Measurements from ENCODE around the gene BCO2.

Gene BCO2

GRCh38 chr11:112163875-112164685 is 11.2 kb upstream of the BCO2 start, which contains the start of gene IL18:
Gene IL18 (minus strand): TSS chr11:112164094. CDS start chr11:112155053, 9,041 bp downstream.
- H3K4me2 ChIP-seq, result no peak within 1 kb of the TSS
- no peak within 1 kb of the TSS for H3K4me3 ChIP-seq (IDR thresholded peaks at IDR 0.05; ENCODE audit: insufficient read depth, low read depth, low read length)
- no peak within 1 kb of the TSS for H3K27ac ChIP-seq
- peaks cover 2% of the 10 kb centered on the region for H3K4me1 ChIP-seq (ENCODE audit: low read depth, poor library complexity, severe bottlenecking)
- no peaks in the 10 kb centered on the region for H3K27me3 ChIP-seq (ENCODE audit: insufficient read depth, low read depth)
- no peaks in the 10 kb centered on the region for H3K79me2 ChIP-seq (ENCODE audit: insufficient read depth, low read depth)
- TF ChIP-seq CTCF (conservative IDR thresholded peaks at IDR 0.05; ENCODE audit: low read depth, low read length), result no peak
- H3K9ac ChIP-seq, result no peak within 1 kb of the TSS
- H3K36me3 ChIP-seq (ENCODE audit: insufficient read depth), result no peaks in the 10 kb centered on the region
- no peak within 1 kb of the TSS for H2AFZ ChIP-seq (ENCODE audit: low read depth)
- H4K20me1 ChIP-seq (ENCODE audit: insufficient read depth), result no peaks in the 10 kb centered on the region

GRCh38 chr11:112165049-112165448 is 10.3 kb upstream of the BCO2 start:
- Histone ChIP-seq H4K20me1 (ENCODE audit: insufficient read depth) (no peaks in the 10 kb centered on the region), H3K4me3 (IDR thresholded peaks at IDR 0.05; ENCODE audit: insufficient read depth, low read depth, low read length) (no peak overlapping the region), H2AFZ (ENCODE audit: low read depth) (no peak overlapping the region), H3K4me2 (no peak overlapping the region), H3K79me2 (ENCODE audit: insufficient read depth, low read depth) (no peaks in the 10 kb centered on the region), H3K27me3 (ENCODE audit: insufficient read depth, low read depth) (no peaks in the 10 kb centered on the region), H3K9ac (no peak overlapping the region), H3K36me3 (ENCODE audit: insufficient read depth) (no peaks in the 10 kb centered on the region), H3K4me1 (ENCODE audit: low read depth, poor library complexity, severe bottlenecking) (no peaks in the 10 kb centered on the region), H3K27ac (no peak overlapping the region)
- TF ChIP-seq CTCF (conservative IDR thresholded peaks at IDR 0.05; ENCODE audit: low read depth, low read length), result no peak

- Histone ChIP-seq H3K4me3 (IDR thresholded peaks at IDR 0.05; ENCODE audit: insufficient read depth, low read depth, low read length) (no peak overlapping the region), H3K79me2 (ENCODE audit: insufficient read depth, low read depth) (no peaks in the 10 kb centered on the region), H4K20me1 (ENCODE audit: insufficient read depth) (no peaks in the 10 kb centered on the region), H3K9ac (no peak overlapping the region), H3K27me3 (ENCODE audit: insufficient read depth, low read depth) (no peaks in the 10 kb centered on the region), H3K36me3 (ENCODE audit: insufficient read depth) (no peaks in the 10 kb centered on the region), H3K27ac (no peak overlapping the region), H3K4me1 (ENCODE audit: low read depth, poor library complexity, severe bottlenecking) (no peaks in the 10 kb centered on the region), H2AFZ (ENCODE audit: low read depth) (no peak overlapping the region), H3K4me2 (no peak overlapping the region)
- TF ChIP-seq CTCF (conservative IDR thresholded peaks at IDR 0.05; ENCODE audit: low read depth, low read length), result no peak
Observed at GRCh38 chr11:112166562-112166961, 8.8 kb upstream of the BCO2 start.

GRCh38 chr11:112167145-112167544 is 8.2 kb upstream of the BCO2 start, which contains the start of gene TEX12:
Gene TEX12 (plus strand): TSS chr11:112167372. CDS start chr11:112169269, 1,897 bp downstream.
- Histone ChIP-seq H4K20me1 (ENCODE audit: insufficient read depth) (no peaks in the 10 kb centered on the region), H3K36me3 (ENCODE audit: insufficient read depth) (no peaks in the 10 kb centered on the region), H3K27me3 (ENCODE audit: insufficient read depth, low read depth) (no peaks in the 10 kb centered on the region), H3K27ac (no peak within 1 kb of the TSS), H3K4me2 (no peak within 1 kb of the TSS), H2AFZ (ENCODE audit: low read depth) (no peak within 1 kb of the TSS), H3K4me3 (IDR thresholded peaks at IDR 0.05; ENCODE audit: insufficient read depth, low read depth, low read length) (no peak within 1 kb of the TSS), H3K4me1 (ENCODE audit: low read depth, poor library complexity, severe bottlenecking) (no peaks in the 10 kb centered on the region), H3K79me2 (ENCODE audit: insufficient read depth, low read depth) (no peaks in the 10 kb centered on the region), H3K9ac (no peak within 1 kb of the TSS)
- no peak for TF ChIP-seq CTCF (conservative IDR thresholded peaks at IDR 0.05; ENCODE audit: low read depth, low read length)

Data from KMS-11 (cell line).